HEK293 (cell line): ENCODE data around the gene ATP2A3.
A peak's percentile ranks its signal among the peaks of the same experiment; 100 is the strongest.

Source experiments
- CTCF ChIA-PET: fragments of 350-600 bp; formaldehyde crosslinking; extraction: SDS; loops from one replicate; lab custom pipeline; 2021; ENCODE audit warnings: antibody characterized with exemption; lab: Yijun Ruan, JAX
- POLR2A ChIA-PET: fragments of 300-600 bp; formaldehyde crosslinking; extraction: SDS; loops from one replicate; lab custom pipeline; 2020; ENCODE audit warnings: antibody characterized with exemption, inconsistent platforms; lab: Yijun Ruan, JAX
- H3K27ac ChIP-seq: fragments of 200-500 bp; sonication (Bioruptor generic); 2 replicates; pipeline ENCODE4 v1.5.1; 2014; ENCODE audit warnings: low read depth, low read length, control low read depth, inconsistent platforms; ENCODE audit errors: extremely low read depth
- H3K36me3 ChIP-seq, 2 experiments: fragments of 200-500 bp in 1 of 2; sonication (Bioruptor generic) in 1 of 2; 1 replicate in 1 of 2; 2 replicates in 1 of 2; pipeline ENCODE4 v1.5.1; 2014 to 2017; ENCODE audit warnings: inconsistent platforms in 2 of 2, low read length in 2 of 2; ENCODE audit not compliant: control insufficient read depth in 2 of 2, insufficient read depth in 1 of 2
- H3K4me1 ChIP-seq: fragments of 200-500 bp; sonication (Bioruptor generic); 2 replicates; pipeline ENCODE4 v1.5.1; 2014; ENCODE audit warnings: mild to moderate bottlenecking, low read length, inconsistent platforms; ENCODE audit not compliant: control insufficient read depth, insufficient read depth
- H3K4me3 ChIP-seq: 2 replicates; pipeline ENCODE4 v1.5.1; 2011; ENCODE audit warnings: low read depth, mild to moderate bottlenecking, control low read depth, low read length, moderate library complexity
- H3K9me3 ChIP-seq: fragments of 200-500 bp; sonication (Bioruptor generic); 2 replicates; pipeline ENCODE4 v1.5.1; 2014; ENCODE audit warnings: low read depth, low read length, inconsistent platforms; ENCODE audit not compliant: control insufficient read depth, insufficient read depth
- FEZF1 ChIP-seq: fragments of 450-650 bp; formaldehyde crosslinking; IDR thresholded peaks from 2 replicates; pipeline ENCODE4 v1.5.1; 2016; ENCODE audit warnings: missing biosample characterization, missing genetic modification characterization
- IKZF3 ChIP-seq: fragments of 450-650 bp; IDR thresholded peaks from 2 replicates; pipeline ENCODE4 v1.5.0; 2018; ENCODE audit warnings: missing biosample characterization, mild to moderate bottlenecking, missing genetic modification characterization, moderate library complexity
- KLF8 ChIP-seq: fragments of 450-650 bp; formaldehyde crosslinking; IDR thresholded peaks from 2 replicates; pipeline ENCODE4 v1.5.1; 2016; ENCODE audit warnings: missing biosample characterization, missing genetic modification characterization
- MEIS1 ChIP-seq: sonication (generic); formaldehyde crosslinking; IDR thresholded peaks from 2 replicates; pipeline ENCODE4 v1.8.1; 2022; ENCODE audit warnings: missing genetic modification reagents, mild to moderate bottlenecking, borderline replicate concordance
- SP2 ChIP-seq: fragments of 450-650 bp; formaldehyde crosslinking; IDR thresholded peaks from 2 replicates; pipeline ENCODE4 v1.5.1; 2016; ENCODE audit warnings: missing biosample characterization, missing genetic modification characterization
- ZBTB1 ChIP-seq: fragments of 450-650 bp; formaldehyde crosslinking; IDR thresholded peaks from 2 replicates; pipeline ENCODE4 v1.5.1; 2016; ENCODE audit warnings: missing biosample characterization, missing genetic modification characterization
- ZNF16 ChIP-seq: fragments of 450-650 bp; formaldehyde crosslinking; IDR thresholded peaks from 2 replicates; pipeline ENCODE4 v1.5.1; 2016; ENCODE audit warnings: low read depth, missing biosample characterization, missing genetic modification characterization
- ZNF18 ChIP-seq: fragments of 450-650 bp; formaldehyde crosslinking; IDR thresholded peaks from 2 replicates; pipeline ENCODE4 v1.5.1; 2016; ENCODE audit warnings: missing biosample characterization, missing genetic modification characterization
- ZNF223 ChIP-seq: fragments of 450-650 bp; formaldehyde crosslinking; IDR thresholded peaks from 2 replicates; pipeline ENCODE4 v1.5.1; 2016; ENCODE audit warnings: missing biosample characterization, missing genetic modification characterization
- ZNF341 ChIP-seq: fragments of 450-650 bp; formaldehyde crosslinking; IDR thresholded peaks from 2 replicates; pipeline ENCODE4; 2016; ENCODE audit warnings: low read depth, missing biosample characterization, missing genetic modification characterization
- ZNF670 ChIP-seq: fragments of 450-650 bp; formaldehyde crosslinking; IDR thresholded peaks from 2 replicates; pipeline ENCODE4 v1.5.1; 2016; ENCODE audit warnings: missing biosample characterization, missing genetic modification characterization, low read depth
- ZNF701 ChIP-seq: fragments of 450-650 bp; formaldehyde crosslinking; IDR thresholded peaks from 2 replicates; pipeline ENCODE4 v1.5.1; 2016; ENCODE audit warnings: missing biosample characterization, missing genetic modification characterization
- ZNF768 ChIP-seq: fragments of 450-650 bp; formaldehyde crosslinking; IDR thresholded peaks from 2 replicates; pipeline ENCODE4 v1.5.1; 2018; ENCODE audit warnings: missing biosample characterization, mild to moderate bottlenecking, missing genetic modification characterization
- TF ChIP-seq, protein P1 (sequence below): fragments of 450-650 bp; formaldehyde crosslinking; IDR thresholded peaks from 2 replicates; pipeline ENCODE4 v1.5.1; 2016; ENCODE audit warnings: missing biosample characterization, missing genetic modification characterization, low read depth
- TF ChIP-seq, protein P2 (sequence below): fragments of 450-650 bp; formaldehyde crosslinking; IDR thresholded peaks from 2 replicates; pipeline ENCODE4 v1.5.1; 2016; ENCODE audit warnings: missing biosample characterization, missing genetic modification characterization
- TF ChIP-seq, protein P3 (sequence below): fragments of 450-650 bp; formaldehyde crosslinking; IDR thresholded peaks from 2 replicates; pipeline ENCODE4 v1.5.1; 2016; ENCODE audit warnings: missing biosample characterization, missing genetic modification characterization

Gene ATP2A3

GRCh38 chr17:3972281-3972731, 8.1 kb upstream of the ATP2A3 start:
- POLR2A ChIA-PET: no interaction called here
- Histone ChIP-seq H3K4me3 (no peak overlapping the region), H3K27ac (no peak overlapping the region), H3K36me3 (no peaks in the 10 kb centered on the region), H3K4me1 (no peaks in the 10 kb centered on the region), H3K9me3 (no peaks in the 10 kb centered on the region)
- TF ChIP-seq MEIS1 (no peak), ZNF701 (tag by site-specific recombination) (no peak), SP2 (tag by site-specific recombination) (no peak), KLF8 (no peak)
- CTCF ChIA-PET: interaction anchor here (0.8 to 1.8 kb wide), 2 partner anchors 36 to 109 kb away, joined by 4 read pairs; no protein-coding TSS in a partner anchor

DNA sequence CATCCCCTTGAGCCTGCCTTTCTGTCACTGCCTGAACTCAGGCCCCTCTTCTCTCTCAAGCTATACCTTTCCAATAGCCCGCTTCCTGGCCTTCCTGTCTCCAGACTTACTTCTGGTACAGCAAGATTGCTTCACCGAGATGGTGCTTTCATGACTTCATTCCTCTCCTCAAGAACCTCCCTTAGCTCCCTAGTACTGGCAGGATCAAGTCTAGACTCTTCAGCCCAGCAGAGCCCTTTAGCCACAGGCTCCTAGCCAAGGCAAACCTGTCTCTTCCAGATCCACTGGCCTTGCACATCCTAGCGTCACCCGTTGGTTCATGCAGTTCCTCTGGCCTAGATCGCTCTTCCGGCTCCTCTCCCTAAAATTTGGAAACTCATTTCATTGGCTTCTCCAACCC, 6.4 kb upstream of the ATP2A3 start:
- Histone ChIP-seq H3K27ac (no peak overlapping the region), H3K4me1 (no peaks in the 10 kb centered on the region), H3K36me3 (no peaks in the 10 kb centered on the region), H3K4me3 (no peak overlapping the region), H3K9me3 (no peaks in the 10 kb centered on the region)
- ChIA-PET POLR2A (no interaction called here), CTCF (no interaction called here)
- TF ChIP-seq ZBTB1 (no peak), ZNF16 (tag by site-specific recombination) (peak; percentile 79)

- POLR2A ChIA-PET: no interaction called here
- CTCF ChIA-PET: no interaction called here
Observed at GRCh38 chr17:3969963-3970362, 5.7 kb upstream of the ATP2A3 start.

More at GRCh38 chr17:3969963-3970362, 5.7 kb upstream of the ATP2A3 start:
- no peak overlapping the region for H3K27ac ChIP-seq
- TF ChIP-seq, protein P1, sequence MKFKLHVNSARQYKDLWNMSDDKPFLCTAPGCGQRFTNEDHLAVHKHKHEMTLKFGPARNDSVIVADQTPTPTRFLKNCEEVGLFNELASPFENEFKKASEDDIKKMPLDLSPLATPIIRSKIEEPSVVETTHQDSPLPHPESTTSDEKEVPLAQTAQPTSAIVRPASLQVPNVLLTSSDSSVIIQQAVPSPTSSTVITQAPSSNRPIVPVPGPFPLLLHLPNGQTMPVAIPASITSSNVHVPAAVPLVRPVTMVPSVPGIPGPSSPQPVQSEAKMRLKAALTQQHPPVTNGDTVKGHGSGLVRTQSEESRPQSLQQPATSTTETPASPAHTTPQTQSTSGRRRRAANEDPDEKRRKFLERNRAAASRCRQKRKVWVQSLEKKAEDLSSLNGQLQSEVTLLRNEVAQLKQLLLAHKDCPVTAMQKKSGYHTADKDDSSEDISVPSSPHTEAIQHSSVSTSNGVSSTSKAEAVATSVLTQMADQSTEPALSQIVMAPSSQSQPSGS (tag by site-specific recombination): no peak
- TF ChIP-seq FEZF1 (no peak), ZNF768 (no peak), ZNF341 (tag by site-specific recombination) (no peak), IKZF3 (tag by site-specific recombination) (no peak), ZNF670 (tag by site-specific recombination) (no peak), ZNF223 (tag by site-specific recombination) (no peak), ZNF18 (tag by site-specific recombination) (no peak)
- TF ChIP-seq, protein P2, sequence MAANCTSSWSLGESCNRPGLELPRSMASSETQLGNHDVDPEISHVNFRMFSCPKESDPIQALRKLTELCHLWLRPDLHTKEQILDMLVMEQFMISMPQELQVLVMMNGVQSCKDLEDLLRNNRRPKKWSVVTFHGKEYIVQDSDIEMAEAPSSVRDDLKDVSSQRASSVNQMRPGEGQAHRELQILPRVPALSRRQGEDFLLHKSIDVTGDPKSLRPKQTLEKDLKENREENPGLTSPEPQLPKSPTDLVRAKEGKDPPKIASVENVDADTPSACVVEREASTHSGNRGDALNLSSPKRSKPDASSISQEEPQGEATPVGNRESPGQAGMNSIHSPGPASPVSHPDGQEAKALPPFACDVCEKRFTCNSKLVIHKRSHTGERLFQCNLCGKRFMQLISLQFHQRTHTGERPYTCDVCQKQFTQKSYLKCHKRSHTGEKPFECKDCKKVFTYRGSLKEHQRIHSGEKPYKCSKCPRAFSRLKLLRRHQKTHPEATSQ (tag by site-specific recombination): no peak
- TF ChIP-seq, protein P3, sequence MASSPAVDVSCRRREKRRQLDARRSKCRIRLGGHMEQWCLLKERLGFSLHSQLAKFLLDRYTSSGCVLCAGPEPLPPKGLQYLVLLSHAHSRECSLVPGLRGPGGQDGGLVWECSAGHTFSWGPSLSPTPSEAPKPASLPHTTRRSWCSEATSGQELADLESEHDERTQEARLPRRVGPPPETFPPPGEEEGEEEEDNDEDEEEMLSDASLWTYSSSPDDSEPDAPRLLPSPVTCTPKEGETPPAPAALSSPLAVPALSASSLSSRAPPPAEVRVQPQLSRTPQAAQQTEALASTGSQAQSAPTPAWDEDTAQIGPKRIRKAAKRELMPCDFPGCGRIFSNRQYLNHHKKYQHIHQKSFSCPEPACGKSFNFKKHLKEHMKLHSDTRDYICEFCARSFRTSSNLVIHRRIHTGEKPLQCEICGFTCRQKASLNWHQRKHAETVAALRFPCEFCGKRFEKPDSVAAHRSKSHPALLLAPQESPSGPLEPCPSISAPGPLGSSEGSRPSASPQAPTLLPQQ: no peak
- H3K36me3 ChIP-seq: no peaks in the 10 kb centered on the region
- H3K4me1 ChIP-seq: peaks cover 3% of the 10 kb centered on the region; the same call in 1 of the 2 replicates
- no peak overlapping the region for H3K4me3 ChIP-seq
- no peaks in the 10 kb centered on the region for H3K9me3 ChIP-seq
